Loucy (cell line): Measurements from ENCODE around the gene DTX3.

Experiments
- H2AFZ ChIP-seq: fragments of 200-600 bp; sonication (generic); 2 replicates; pipeline ENCODE4 v1.6.0; 2016; ENCODE audit warnings: antibody characterized with exemption, mild to moderate bottlenecking, low read length, moderate library complexity
- H3F3A ChIP-seq: fragments of 200-600 bp; 2 replicates; pipeline ENCODE4 v1.6.0; 2016; ENCODE audit warnings: antibody characterized with exemption, low read depth, mild to moderate bottlenecking
- H3K27me3 ChIP-seq: fragments of 200-600 bp; sonication (generic); 2 replicates; pipeline ENCODE4 v1.6.1; 2014; ENCODE audit warnings: low read length, mild to moderate bottlenecking; ENCODE audit not compliant: insufficient read depth, poor library complexity, severe bottlenecking
- H3K36me3 ChIP-seq: fragments of 200-600 bp; sonication (generic); 2 replicates; pipeline ENCODE4 v1.6.1; 2016; ENCODE audit warnings: low read length; ENCODE audit not compliant: insufficient read depth
- H3K4me1 ChIP-seq: fragments of 200-600 bp; sonication (generic); 2 replicates; pipeline ENCODE4 v1.5.1; 2014; ENCODE audit warnings: low read length, mild to moderate bottlenecking; ENCODE audit not compliant: insufficient read depth, poor library complexity, severe bottlenecking
- H3K4me2 ChIP-seq: fragments of 200-600 bp; sonication (generic); 2 replicates; pipeline ENCODE4 v1.6.0; 2014; ENCODE audit warnings: antibody characterized with exemption, low read length, low read depth, mild to moderate bottlenecking; ENCODE audit not compliant: poor library complexity, severe bottlenecking
- H3K4me3 ChIP-seq: fragments of 200-600 bp; sonication (generic); 2 replicates; pipeline ENCODE4 v1.5.1; 2014; ENCODE audit warnings: low read length, mild to moderate bottlenecking, mixed read lengths; ENCODE audit not compliant: poor library complexity, severe bottlenecking
- H3K79me2 ChIP-seq: fragments of 200-600 bp; sonication (generic); 2 replicates; pipeline ENCODE4 v1.6.1; 2014; ENCODE audit warnings: low read length; ENCODE audit not compliant: insufficient read depth
- H3K9ac ChIP-seq: fragments of 200-600 bp; sonication (generic); 2 replicates; pipeline ENCODE4 v1.6.0; 2014; ENCODE audit warnings: mild to moderate bottlenecking, low read depth, low read length, moderate library complexity; ENCODE audit not compliant: poor library complexity, severe bottlenecking
- H3K9me2 ChIP-seq: fragments of 200-600 bp; sonication (generic); replicated peaks from 2 replicates; pipeline ENCODE4 v1.6.1; 2016; ENCODE audit warnings: low read depth, low read length, mixed read lengths
- H3K9me3 ChIP-seq: fragments of 200-600 bp; sonication (generic); 2 replicates; pipeline ENCODE4 v1.6.1; 2014; ENCODE audit warnings: mild to moderate bottlenecking, antibody characterized with exemption, low read length, low read depth; ENCODE audit not compliant: insufficient read depth
- H4K20me1 ChIP-seq: fragments of 200-600 bp; sonication (generic); 2 replicates; pipeline ENCODE4 v1.6.0; 2014; ENCODE audit warnings: antibody characterized with exemption, low read length, mild to moderate bottlenecking; ENCODE audit not compliant: insufficient read depth, poor library complexity, severe bottlenecking
- EZH2phosphoT487 ChIP-seq: fragments of 200-600 bp; IDR thresholded peaks from 2 replicates; pipeline ENCODE4 v1.6.1; 2018; ENCODE audit warnings: antibody characterized with exemption, mild to moderate bottlenecking, moderate library complexity, borderline replicate concordance
- TF ChIP-seq, protein P1 (sequence below): fragments of 200-600 bp; sonication (generic); conservative IDR thresholded peaks from 2 replicates; pipeline ENCODE4 v1.5.1; 2014; ENCODE audit warnings: mild to moderate bottlenecking, antibody characterized with exemption, low read length

DTX3 gene

GRCh38 chr12:57611827-57612710 is 7.4 kb downstream of the DTX3 start:
- no peaks in the 10 kb centered on the region for H4K20me1 ChIP-seq
- no peaks in the 10 kb centered on the region for H3K27me3 ChIP-seq
- no peaks in the 10 kb centered on the region for H3K9me2 ChIP-seq
- 0 out of 2 replicates have a peak overlapping the region, but pooled peaks have one; percentile 0 for H2AFZ ChIP-seq
- no peaks in the 10 kb centered on the region for H3K79me2 ChIP-seq
- H3K4me3 ChIP-seq = peak overlapping the region; percentile 85
- peak overlapping the region; percentile 91 for H3K9ac ChIP-seq
- no peaks in the 10 kb centered on the region for H3K36me3 ChIP-seq
- H3K9me3 ChIP-seq = no peaks in the 10 kb centered on the region
- H3K4me1 ChIP-seq = peaks cover 27% of the 10 kb centered on the region
- TF ChIP-seq, protein P1, sequence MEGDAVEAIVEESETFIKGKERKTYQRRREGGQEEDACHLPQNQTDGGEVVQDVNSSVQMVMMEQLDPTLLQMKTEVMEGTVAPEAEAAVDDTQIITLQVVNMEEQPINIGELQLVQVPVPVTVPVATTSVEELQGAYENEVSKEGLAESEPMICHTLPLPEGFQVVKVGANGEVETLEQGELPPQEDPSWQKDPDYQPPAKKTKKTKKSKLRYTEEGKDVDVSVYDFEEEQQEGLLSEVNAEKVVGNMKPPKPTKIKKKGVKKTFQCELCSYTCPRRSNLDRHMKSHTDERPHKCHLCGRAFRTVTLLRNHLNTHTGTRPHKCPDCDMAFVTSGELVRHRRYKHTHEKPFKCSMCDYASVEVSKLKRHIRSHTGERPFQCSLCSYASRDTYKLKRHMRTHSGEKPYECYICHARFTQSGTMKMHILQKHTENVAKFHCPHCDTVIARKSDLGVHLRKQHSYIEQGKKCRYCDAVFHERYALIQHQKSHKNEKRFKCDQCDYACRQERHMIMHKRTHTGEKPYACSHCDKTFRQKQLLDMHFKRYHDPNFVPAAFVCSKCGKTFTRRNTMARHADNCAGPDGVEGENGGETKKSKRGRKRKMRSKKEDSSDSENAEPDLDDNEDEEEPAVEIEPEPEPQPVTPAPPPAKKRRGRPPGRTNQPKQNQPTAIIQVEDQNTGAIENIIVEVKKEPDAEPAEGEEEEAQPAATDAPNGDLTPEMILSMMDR = no peak
- no peak for TF ChIP-seq EZH2phosphoT487
- peak overlapping the region; percentile 59 for H3K4me2 ChIP-seq
- H3F3A ChIP-seq = no peaks in the 10 kb centered on the region

- H3K4me2 ChIP-seq = peak overlapping the region; percentile 59
- H2AFZ ChIP-seq = no peak overlapping the region
- no peaks in the 10 kb centered on the region for H3K9me3 ChIP-seq
- H3F3A ChIP-seq = no peaks in the 10 kb centered on the region
- H4K20me1 ChIP-seq = no peaks in the 10 kb centered on the region
- H3K27me3 ChIP-seq = no peaks in the 10 kb centered on the region
- TF ChIP-seq EZH2phosphoT487 = no peak
- TF ChIP-seq, protein P1 = no peak
- no peaks in the 10 kb centered on the region for H3K79me2 ChIP-seq
- no peaks in the 10 kb centered on the region for H3K9me2 ChIP-seq
- H3K4me1 ChIP-seq = peaks cover 27% of the 10 kb centered on the region
- peak overlapping the region; percentile 85 for H3K4me3 ChIP-seq
- no peaks in the 10 kb centered on the region for H3K36me3 ChIP-seq
- H3K9ac ChIP-seq = peak overlapping the region; percentile 91
Observed at GRCh38 chr12:57612711-57613426, 8.2 kb downstream of the DTX3 start.

- peaks cover 27% of the 10 kb centered on the region for H3K4me1 ChIP-seq
- no peaks in the 10 kb centered on the region for H3K9me2 ChIP-seq
- H3K36me3 ChIP-seq = no peaks in the 10 kb centered on the region
- no peak overlapping the region for H2AFZ ChIP-seq
- H3K9me3 ChIP-seq = no peaks in the 10 kb centered on the region
- H3K27me3 ChIP-seq = no peaks in the 10 kb centered on the region
- H3K9ac ChIP-seq = no peak overlapping the region
- H3K79me2 ChIP-seq = no peaks in the 10 kb centered on the region
- H3K4me3 ChIP-seq = no peak overlapping the region
- no peak for TF ChIP-seq EZH2phosphoT487
- TF ChIP-seq, protein P1 = no peak
- H4K20me1 ChIP-seq = no peaks in the 10 kb centered on the region
- H3F3A ChIP-seq = no peaks in the 10 kb centered on the region
- H3K4me2 ChIP-seq = no peak overlapping the region
Observed at GRCh38 chr12:57613427-57614109, 8.9 kb downstream of the DTX3 start.
